SK-MEL-5 (cell line): ENCODE results near the gene C2orf72. TPM values are rescaled to one million over a fixed set of nuclear protein-coding genes. Genes with fewer than 3 reads are reported as not detected.

Experiments
- total RNA-seq: library from RNA; depleted of rRNA; stranded (reverse); fragments of >200 nt; shearing (Covaris generic); gene quantifications from 2 replicates; pipeline ENCODE4 v1.2.3, GENCODE V29; 2014; rRNA removed

The C2orf72 gene
- total RNA-seq, 1 experiment from 2014 or later: 3.8 TPM

Other genes starting within 250 kb of the C2orf72 start
- 184 TPM in 2 replicates for gene ITM2C, start 172.6 kb upstream of the C2orf72 start, total RNA-seq
- 0.13 TPM in 2 replicates for gene GPR55, start 112.3 kb upstream of the C2orf72 start, total RNA-seq
- not detected in 2 replicates for gene SPATA3, start 41.4 kb upstream of the C2orf72 start, total RNA-seq
- gene PSMD1, start 19.3 kb downstream of the C2orf72 start, total RNA-seq: 108 and 114 TPM in 2 replicates
- 0.13 and 1.2 TPM in 2 replicates for gene HTR2B, start 87.5 kb downstream of the C2orf72 start, total RNA-seq
- 22.8 and 23.0 TPM in 2 replicates for gene ARMC9, start 161.1 kb downstream of the C2orf72 start, total RNA-seq